Activated naive CD4-positive, alpha-beta T cell treated with anti-CD3 and anti-CD28 coated beads for 36 hours (primary cell): ENCODE data around the gene TANGO2. TPM values are rescaled to one million over a fixed set of nuclear protein-coding genes. Genes with fewer than 3 reads are reported as not detected.
A peak's percentile ranks its signal among the peaks of the same experiment; 100 is the strongest.
"Not testable (repeated sequence)": the region's sequence is repeated elsewhere in the genome, so short reads cannot be mapped to it uniquely, and the experiment has no call there.

ENCODE experiments used
- CTCF ChIA-PET: fragments of 350-600 bp; sonication (Branson Sonifier 250); formaldehyde crosslinking; loops from one replicate; lab custom pipeline; 2021; ENCODE audit warnings: antibody characterized with exemption; lab: Charles Lee
- DNase-seq: peaks from one replicate; pipeline ENCODE4 v3.0.0-alpha.2; 2020
- H3K27ac Mint-ChIP-seq: one replicate; pipeline ENCODE4 v1.8.0; 2021; ENCODE audit warnings: mild to moderate bottlenecking, mixed read lengths
- H3K27me3 Mint-ChIP-seq: one replicate; pipeline ENCODE4 v1.8.0; 2021; ENCODE audit warnings: low read depth, mixed read lengths
- H3K36me3 Mint-ChIP-seq: one replicate; pipeline ENCODE4 v1.8.0; 2021; ENCODE audit warnings: low read depth, mixed read lengths
- H3K4me1 Mint-ChIP-seq: one replicate; pipeline ENCODE4 v1.8.0; 2021; ENCODE audit warnings: low read depth, mixed read lengths
- H3K4me3 Mint-ChIP-seq: one replicate; pipeline ENCODE4 v1.8.0; 2021; ENCODE audit warnings: mild to moderate bottlenecking, moderate library complexity, mixed read lengths
- H3K9me3 Mint-ChIP-seq: one replicate; pipeline ENCODE4 v1.8.0; 2021; ENCODE audit warnings: mixed read lengths
- intact Hi-C: fragments of 100-400 bp; cut with micrococcal nuclease; formaldehyde crosslinking; loops from one replicate; pipeline ENCODE4 v1.15.1; 2023
- total RNA-seq, 2 experiments: library from RNA; stranded (reverse); gene quantifications; one replicate each; pipeline ENCODE4 v1.2.3, GENCODE V29; 2021

Gene TANGO2
- total RNA-seq, 2 experiments from 2014 or later = 16.0 to 19.0 TPM

DNA sequence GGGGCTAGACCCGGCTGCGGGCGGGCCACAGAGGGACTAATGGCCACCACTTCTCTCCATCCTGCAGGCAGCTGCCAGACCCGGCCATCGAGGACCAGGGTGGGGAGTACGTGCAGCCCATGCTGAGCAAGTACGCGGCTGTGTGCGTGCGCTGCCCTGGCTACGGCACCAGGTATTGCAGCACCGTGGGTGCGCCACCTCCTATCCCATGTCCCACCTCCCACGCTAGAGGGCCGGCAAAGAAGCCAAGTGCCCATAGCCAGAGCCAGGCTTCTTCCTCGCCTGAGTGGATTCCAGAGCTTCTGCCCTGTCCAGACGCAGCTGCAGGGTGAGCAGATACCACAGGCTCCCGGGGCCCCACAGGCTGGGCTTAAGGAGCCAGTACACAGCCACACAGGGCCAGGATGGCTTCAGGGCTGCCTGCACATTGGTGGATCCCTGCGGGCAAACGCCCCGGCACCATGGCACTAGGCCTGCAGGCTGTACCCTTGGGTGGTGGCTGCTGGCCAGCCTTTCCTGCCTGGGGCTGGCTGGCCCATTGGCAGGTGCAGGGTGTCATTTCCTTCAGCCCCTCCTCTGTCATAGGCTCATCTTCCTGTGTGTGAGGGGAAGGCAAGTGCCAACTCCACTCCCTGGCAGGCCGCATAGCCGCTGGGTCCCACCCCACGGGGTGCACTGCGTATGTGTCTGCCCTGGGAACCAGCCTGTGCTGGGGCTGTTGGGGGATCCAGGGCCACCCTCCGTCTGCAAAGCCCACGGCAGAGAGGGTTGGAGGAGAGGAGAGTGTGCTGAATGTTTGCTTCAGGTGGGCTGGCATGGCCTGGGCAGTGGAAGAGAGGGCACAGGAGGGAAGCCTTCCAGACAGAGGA is 42.6 kb downstream of the TANGO2 start:
- Mint-ChIP-seq H3K27me3 (no peaks in the 10 kb centered on the region), H3K36me3 (peaks cover 2% of the 10 kb centered on the region), H3K4me1 (no peaks in the 10 kb centered on the region), H3K4me3 (no peak overlapping the region), H3K27ac (no peak overlapping the region), H3K9me3 (no peaks in the 10 kb centered on the region)
- intact Hi-C loops = no loop called here
- CTCF ChIA-PET = no interaction called here
- DNase-seq = no peak

- DNase-seq = no peak
- intact Hi-C loops = no loop called here
- no peaks in the 10 kb centered on the region for H3K4me1 Mint-ChIP-seq
- no peaks in the 10 kb centered on the region for H3K9me3 Mint-ChIP-seq
- CTCF ChIA-PET = no interaction called here
- H3K27ac Mint-ChIP-seq = no peak overlapping the region
- H3K27me3 Mint-ChIP-seq = no peaks in the 10 kb centered on the region
- H3K36me3 Mint-ChIP-seq = peaks cover 2% of the 10 kb centered on the region
- no peak overlapping the region for H3K4me3 Mint-ChIP-seq
These were observed 43.2 kb downstream of the TANGO2 start for GRCh38 chr22:20064140-20064480.

DNA sequence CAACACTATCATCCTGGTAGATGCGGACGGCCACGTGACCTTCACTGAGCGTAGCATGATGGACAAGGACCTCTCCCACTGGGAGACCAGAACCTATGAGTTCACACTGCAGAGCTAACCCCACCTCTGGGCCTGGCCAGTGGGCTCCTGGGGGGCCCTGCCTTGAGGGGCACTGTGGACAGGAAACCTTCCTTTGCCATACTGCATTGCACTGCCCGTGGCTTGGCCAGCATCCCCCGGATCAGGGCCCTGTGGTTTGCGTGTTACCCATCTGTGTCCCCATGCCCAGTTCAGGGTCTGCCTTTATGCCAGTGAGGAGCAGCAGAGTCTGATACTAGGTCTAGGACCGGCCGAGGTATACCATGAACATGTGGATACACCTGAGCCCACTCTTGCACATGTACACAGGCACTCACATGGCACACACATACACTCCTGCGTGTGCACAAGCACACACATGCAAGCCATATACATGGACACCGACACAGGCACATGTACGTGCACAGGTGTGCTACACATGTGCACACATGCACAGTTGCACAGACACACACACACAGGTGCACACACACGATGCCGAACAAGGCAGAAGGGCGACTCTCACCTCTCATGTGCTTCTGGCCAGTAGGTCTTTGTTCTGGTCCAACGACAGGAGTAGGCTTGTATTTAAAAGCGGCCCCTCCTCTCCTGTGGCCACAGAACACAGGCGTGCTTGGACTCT is 43.8 kb downstream of the TANGO2 start:
- no peak for DNase-seq
- Mint-ChIP-seq H3K4me1 (no peaks in the 10 kb centered on the region), H3K27me3 (no peaks in the 10 kb centered on the region), H3K9me3 (no peaks in the 10 kb centered on the region), H3K36me3 (peaks cover 2% of the 10 kb centered on the region), H3K4me3 (no peak overlapping the region), H3K27ac (no peak overlapping the region)
- CTCF ChIA-PET = no interaction called here
- intact Hi-C loops = no loop called here

GRCh38 chr22:20065896-20066616 is 45.1 kb downstream of the TANGO2 start:
- H3K9me3 Mint-ChIP-seq = no peaks in the 10 kb centered on the region
- no peak overlapping the region for H3K27ac Mint-ChIP-seq
- H3K4me3 Mint-ChIP-seq = no peak overlapping the region
- intact Hi-C loops = no loop called here
- H3K4me1 Mint-ChIP-seq = no peaks in the 10 kb centered on the region
- H3K27me3 Mint-ChIP-seq = no peaks in the 10 kb centered on the region
- no peak for DNase-seq
- no peaks in the 10 kb centered on the region for H3K36me3 Mint-ChIP-seq
- CTCF ChIA-PET = no interaction called here

DNA sequence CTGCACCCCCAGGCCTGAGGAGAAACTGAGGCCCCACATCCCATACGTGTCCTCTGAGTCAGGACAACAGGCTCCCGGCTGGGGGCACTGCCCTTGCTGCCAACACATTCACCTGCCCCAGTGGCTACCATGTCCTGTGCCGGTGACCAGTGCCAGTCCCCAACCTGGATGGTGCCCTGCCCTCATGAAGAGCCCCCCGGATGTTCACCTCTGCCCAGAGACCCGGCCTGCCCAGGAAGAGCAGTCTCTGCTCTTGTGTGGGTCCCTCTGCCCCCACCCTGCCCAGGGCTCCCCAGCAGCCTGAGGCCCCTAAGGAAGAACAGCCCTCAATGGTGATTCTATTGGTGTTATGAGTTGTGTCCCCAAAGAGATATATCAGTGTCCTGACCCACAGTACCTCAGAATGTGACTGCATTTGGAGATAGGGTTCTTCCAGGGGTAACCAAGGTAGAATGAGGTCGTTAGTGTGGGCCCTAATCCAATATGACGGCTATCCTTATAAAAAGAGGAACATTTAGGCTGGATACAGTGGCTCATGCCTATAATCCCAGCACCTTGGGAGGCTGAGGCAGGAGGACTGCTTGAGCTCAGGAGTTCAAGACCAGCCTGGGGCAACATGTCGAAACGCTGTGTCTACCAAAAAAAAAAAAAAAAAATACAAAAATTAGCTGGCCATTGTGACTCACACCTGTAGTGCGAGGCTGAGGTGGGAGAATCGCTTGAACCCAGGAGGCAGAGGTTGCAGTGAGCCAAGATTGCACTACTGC is 45.9 kb downstream of the TANGO2 start:
- no peaks in the 10 kb centered on the region for H3K4me1 Mint-ChIP-seq
- no peaks in the 10 kb centered on the region for H3K9me3 Mint-ChIP-seq
- no peak overlapping the region for H3K4me3 Mint-ChIP-seq
- H3K36me3 Mint-ChIP-seq = no peaks in the 10 kb centered on the region
- no peak for DNase-seq
- no peak overlapping the region for H3K27ac Mint-ChIP-seq
- CTCF ChIA-PET = no interaction called here
- intact Hi-C loops = no loop called here
- H3K27me3 Mint-ChIP-seq = no peaks in the 10 kb centered on the region

DNA sequence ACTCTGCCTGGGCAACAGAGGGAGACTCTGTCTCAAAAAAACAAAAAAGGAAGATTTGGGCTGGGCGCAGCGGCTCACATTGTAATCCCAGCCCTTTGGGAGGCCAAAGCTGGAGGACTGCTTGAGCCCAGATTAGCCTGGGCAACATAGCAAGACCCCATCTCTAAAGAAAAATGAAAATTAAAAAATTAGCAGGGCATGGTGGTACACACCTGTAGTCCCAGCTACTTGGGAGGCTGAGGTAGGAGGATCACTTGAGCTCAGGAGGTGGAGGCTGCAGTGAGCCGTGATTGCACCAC is 46.4 kb downstream of the TANGO2 start:
- H3K36me3 Mint-ChIP-seq, DNase-seq, intact Hi-C loops, H3K27ac Mint-ChIP-seq, CTCF ChIA-PET, H3K9me3 Mint-ChIP-seq, H3K4me3 Mint-ChIP-seq, H3K27me3 Mint-ChIP-seq, H3K4me1 Mint-ChIP-seq: not testable (repeated sequence)

DNA sequence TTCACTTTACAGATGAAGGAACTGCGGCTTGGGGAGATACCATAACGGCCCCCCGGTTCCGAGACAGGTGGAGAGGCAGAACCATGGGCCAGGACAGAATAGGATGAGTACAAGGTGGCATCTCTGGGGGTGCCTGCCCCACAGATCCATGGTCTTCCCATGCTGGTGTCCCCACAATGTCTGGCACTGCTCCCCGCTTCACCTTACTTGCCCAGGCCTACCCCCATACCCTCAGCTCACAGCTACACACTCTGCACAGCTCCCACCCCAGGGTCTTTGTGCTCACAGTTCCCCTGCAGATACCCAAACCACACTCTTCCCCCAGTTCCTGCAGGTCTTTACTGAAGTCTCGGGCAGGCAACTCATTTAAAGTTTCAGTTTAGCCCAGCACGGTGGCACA is 47.7 kb downstream of the TANGO2 start:
- Mint-ChIP-seq H3K27me3 (no peaks in the 10 kb centered on the region), H3K4me1 (no peaks in the 10 kb centered on the region), H3K9me3 (no peaks in the 10 kb centered on the region), H3K27ac (no peak overlapping the region), H3K36me3 (no peaks in the 10 kb centered on the region), H3K4me3 (no peak overlapping the region)
- intact Hi-C loops = no loop called here
- CTCF ChIA-PET = interaction anchor here (0.7 kb wide), 1 partner anchor 49 kb away, joined by 3 read pairs; no protein-coding TSS in a partner anchor
- DNase-seq = no peak

- H3K27ac Mint-ChIP-seq = no peak overlapping the region
- DNase-seq = no peak
- no peak overlapping the region for H3K4me3 Mint-ChIP-seq
- no peaks in the 10 kb centered on the region for H3K27me3 Mint-ChIP-seq
- no peaks in the 10 kb centered on the region for H3K4me1 Mint-ChIP-seq
- no peaks in the 10 kb centered on the region for H3K9me3 Mint-ChIP-seq
- no peaks in the 10 kb centered on the region for H3K36me3 Mint-ChIP-seq
- CTCF ChIA-PET = no interaction called here
- intact Hi-C loops = no loop called here
These were observed 48.6 kb downstream of the TANGO2 start for GRCh38 chr22:20069331-20070042.

- no peak overlapping the region for H3K4me3 Mint-ChIP-seq
- no peaks in the 10 kb centered on the region for H3K36me3 Mint-ChIP-seq
These were observed 50.6 kb downstream of the TANGO2 start for GRCh38 chr22:20071524-20071972.

DNA sequence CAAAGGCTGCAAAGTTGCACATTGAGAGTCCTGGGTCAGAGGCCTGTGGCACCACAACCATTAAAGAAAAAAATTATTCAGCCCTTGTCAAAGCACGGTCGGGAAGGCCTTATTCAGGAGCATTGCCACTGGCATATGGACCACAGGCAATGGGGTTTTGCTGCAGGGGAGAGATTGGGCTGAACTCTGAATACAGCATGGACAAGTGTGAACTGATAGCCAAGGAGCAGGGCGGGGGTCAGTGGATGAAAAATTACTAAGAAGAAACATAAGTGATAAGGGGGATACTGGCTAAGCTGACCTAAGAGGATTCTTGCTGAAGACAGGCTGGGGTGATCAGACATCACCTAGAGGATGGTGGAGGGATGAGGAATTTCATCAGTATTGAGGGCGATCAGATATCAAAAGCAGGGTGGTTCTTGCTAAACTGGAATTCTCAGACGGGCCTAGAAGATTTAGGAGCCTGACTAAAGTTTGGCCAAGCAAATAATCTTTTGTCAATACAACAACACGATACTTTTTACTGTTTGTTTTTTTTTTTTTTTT is 55.8 kb downstream of the TANGO2 start:
- Mint-ChIP-seq H3K27me3 (no peaks in the 10 kb centered on the region), H3K36me3 (peaks cover 5% of the 10 kb centered on the region), H3K9me3 (no peaks in the 10 kb centered on the region), H3K4me1 (peaks cover 12% of the 10 kb centered on the region), H3K27ac (no peak overlapping the region), H3K4me3 (no peak overlapping the region)
- DNase-seq = no peak
- CTCF ChIA-PET = no interaction called here
- intact Hi-C loops = no loop called here

More at GRCh38 chr22:20071524-20071972, 50.6 kb downstream of the TANGO2 start:
- CTCF ChIA-PET = no interaction called here
- no peaks in the 10 kb centered on the region for H3K4me1 Mint-ChIP-seq
- no peak overlapping the region for H3K27ac Mint-ChIP-seq
- H3K9me3 Mint-ChIP-seq = no peaks in the 10 kb centered on the region
- intact Hi-C loops = no loop called here
- H3K27me3 Mint-ChIP-seq = no peaks in the 10 kb centered on the region
- no peak for DNase-seq

GRCh38 chr22:20079745-20080444 is 59.0 kb downstream of the TANGO2 start, which contains the start of gene DGCR8:
TSS of gene DGCR8 (plus strand) at chr22:20080241. CDS start at chr22:20085964, 5,723 bp downstream.
- H3K9me3 Mint-ChIP-seq = no peaks in the 10 kb centered on the region
- DNase-seq = peak; percentile 68
- peak within 1 kb of the TSS; percentile 87 for H3K27ac Mint-ChIP-seq
- no peaks in the 10 kb centered on the region for H3K27me3 Mint-ChIP-seq
- CTCF ChIA-PET = no interaction called here
- peak within 1 kb of the TSS; percentile 90 for H3K4me3 Mint-ChIP-seq
- peaks cover 41% of the 10 kb centered on the region for H3K4me1 Mint-ChIP-seq
- intact Hi-C loops = loop anchor here (1.0 to 5.0 kb wide), 4 partner anchors 20 to 59 kb away; partner anchors contain the start of genes TANGO2 and TRMT2A
- peaks cover 7% of the 10 kb centered on the region for H3K36me3 Mint-ChIP-seq
